Ectodermal cell (in vitro differentiated cells): ENCODE measurements around the gene MLLT6.

Experiments
- H3K27ac ChIP-seq: 2 replicates; pipeline ENCODE4 v1.7.0; 2013; ENCODE audit warnings: mild to moderate bottlenecking, low read depth, low read length; ENCODE audit not compliant: insufficient read depth, poor library complexity, severe bottlenecking
- H3K27me3 ChIP-seq: 2 replicates; pipeline ENCODE4 v1.7.0; 2013; ENCODE audit warnings: mild to moderate bottlenecking, low read length; ENCODE audit not compliant: insufficient read depth, control insufficient read depth, poor library complexity, severe bottlenecking
- H3K36me3 ChIP-seq: one replicate; pipeline ENCODE4 v1.7.0; 2013; ENCODE audit warnings: low read length; ENCODE audit not compliant: control insufficient read depth, insufficient read depth
- H3K4me1 ChIP-seq: one replicate; pipeline ENCODE4 v1.7.0; 2013; ENCODE audit warnings: low read length; ENCODE audit not compliant: control insufficient read depth, insufficient read depth
- H3K4me3 ChIP-seq: 2 replicates; pipeline ENCODE4 v1.7.0; 2013; ENCODE audit warnings: low read depth, low read length, control low read depth; ENCODE audit not compliant: insufficient read depth
- H3K9me3 ChIP-seq: 2 replicates; pipeline ENCODE4 v1.7.0; 2013; ENCODE audit warnings: mild to moderate bottlenecking, low read length, moderate library complexity; ENCODE audit not compliant: control insufficient read depth
- WGBS, 2 experiments: methylation state at CpG; one replicate each; pipeline ENCODE4 v1.1.7; 2013; ENCODE audit warnings: missing lambda C conversion rate in 2 of 2; 5-methylcytosine and 5-hydroxymethylcytosine counted together

MLLT6 gene

DNA sequence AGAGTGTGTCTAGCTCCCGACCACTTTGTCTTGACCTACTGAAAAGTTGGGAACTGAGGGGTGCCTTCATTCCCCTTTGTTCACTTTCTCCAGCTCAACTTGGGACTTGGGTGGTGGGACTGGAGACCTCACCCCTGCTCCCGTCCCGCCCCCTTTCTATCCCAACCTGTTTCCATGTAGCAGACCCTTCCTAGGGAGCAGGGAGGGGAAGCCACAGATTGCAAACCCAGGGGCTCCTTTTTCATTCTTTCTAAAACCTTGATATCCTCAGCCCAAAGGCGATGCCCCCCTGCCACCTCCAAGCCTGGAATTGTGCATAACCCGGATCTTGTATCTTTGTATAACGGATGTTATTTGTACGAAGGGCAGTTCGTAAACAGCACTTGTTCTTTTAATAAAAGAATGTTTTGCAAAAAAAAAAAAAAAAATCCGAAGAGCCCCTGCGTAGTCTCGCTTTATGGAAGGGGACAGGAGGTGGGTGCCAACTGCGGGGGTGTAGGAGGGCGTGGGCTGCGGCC, 24.4 kb downstream of the MLLT6 start:
- H3K27me3 ChIP-seq: peaks cover 5% of the 10 kb centered on the region
- H3K27ac ChIP-seq: no peak overlapping the region
- H3K4me1 ChIP-seq: peaks cover 3% of the 10 kb centered on the region
- WGBS, 2 experiments: 45 to 48% methylated on average over 14 of the region's 14 CpGs
- H3K36me3 ChIP-seq: peaks cover 10% of the 10 kb centered on the region
- H3K9me3 ChIP-seq: no peaks in the 10 kb centered on the region
- peak overlapping the region; percentile 59 for H3K4me3 ChIP-seq

- Histone ChIP-seq H3K27ac (peak within 1 kb of the TSS; percentile 42), H3K36me3 (peaks cover 10% of the 10 kb centered on the region), H3K4me3 (peak within 1 kb of the TSS; percentile 59), H3K27me3 (peaks cover 5% of the 10 kb centered on the region), H3K4me1 (peaks cover 3% of the 10 kb centered on the region), H3K9me3 (no peaks in the 10 kb centered on the region)
- WGBS, 2 experiments: 1% methylated on average over 92 of the region's 92 CpGs
Observed at GRCh38 chr17:38729886-38730525, 24.9 kb downstream of the MLLT6 start, which contains the start of gene CISD3. CISD3 (plus strand) TSS chr17:38730341; CDS start chr17:38730359, 18 bp downstream.

GRCh38 chr17:38730526-38731379, 25.7 kb downstream of the MLLT6 start:
- Histone ChIP-seq H3K9me3 (no peaks in the 10 kb centered on the region), H3K27ac (peak overlapping the region; percentile 42), H3K27me3 (peaks cover 5% of the 10 kb centered on the region), H3K4me3 (peak overlapping the region; percentile 59), H3K36me3 (peaks cover 10% of the 10 kb centered on the region), H3K4me1 (peaks cover 3% of the 10 kb centered on the region)
- 27 to 28% methylated on average over 27 of the region's 27 CpGs for WGBS, 2 experiments

- peaks cover 3% of the 10 kb centered on the region for H3K4me1 ChIP-seq
- peaks cover 5% of the 10 kb centered on the region for H3K27me3 ChIP-seq
- H3K27ac ChIP-seq: no peak overlapping the region
- no peaks in the 10 kb centered on the region for H3K9me3 ChIP-seq
- WGBS, 2 experiments: 93 to 95% methylated on average over 8 of the region's 8 CpGs
- H3K4me3 ChIP-seq: no peak overlapping the region
- peaks cover 10% of the 10 kb centered on the region for H3K36me3 ChIP-seq
Observed at GRCh38 chr17:38731526-38732294, 26.6 kb downstream of the MLLT6 start.

- H3K27ac ChIP-seq: no peak overlapping the region
- peaks cover 5% of the 10 kb centered on the region for H3K27me3 ChIP-seq
- H3K4me3 ChIP-seq: no peak overlapping the region
- peaks cover 3% of the 10 kb centered on the region for H3K4me1 ChIP-seq
- peaks cover 10% of the 10 kb centered on the region for H3K36me3 ChIP-seq
- H3K9me3 ChIP-seq: no peaks in the 10 kb centered on the region
- 89 to 94% methylated on average over 7 of the region's 7 CpGs for WGBS, 2 experiments
Observed at GRCh38 chr17:38732376-38733281, 27.6 kb downstream of the MLLT6 start.

DNA sequence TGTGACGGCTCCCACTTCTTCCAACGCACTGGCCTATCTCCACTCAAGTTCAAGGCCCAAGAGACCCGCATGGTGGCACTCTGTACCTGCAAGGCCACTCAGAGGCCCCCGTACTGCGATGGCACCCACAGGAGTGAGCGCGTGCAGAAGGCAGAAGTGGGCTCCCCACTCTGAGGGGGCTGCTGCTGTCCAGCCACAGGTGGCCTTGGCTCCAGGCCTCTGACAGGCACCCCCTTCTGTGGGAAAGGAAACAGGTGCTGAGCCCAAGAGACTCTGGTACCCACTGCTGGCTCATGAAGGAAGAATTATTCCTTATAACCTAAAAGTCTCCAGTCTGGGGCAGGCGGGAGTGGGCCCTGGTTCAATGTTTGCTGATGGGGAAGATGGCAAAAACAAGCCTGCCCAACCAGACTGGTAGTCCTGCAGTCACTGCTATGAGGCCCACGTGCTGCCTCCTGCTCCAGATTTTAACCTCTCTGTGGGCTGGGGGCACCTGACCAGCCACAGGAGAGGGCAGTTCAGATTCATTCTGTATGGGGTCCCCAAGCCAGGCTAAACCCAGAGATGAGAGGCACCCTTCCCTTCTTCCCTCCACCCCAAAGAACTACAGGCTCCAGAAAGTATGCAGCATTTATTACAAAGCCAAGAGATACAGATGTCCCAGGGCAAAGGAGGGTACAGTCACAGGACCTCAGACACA, 28.4 kb downstream of the MLLT6 start:
- H3K4me1 ChIP-seq: peaks cover 3% of the 10 kb centered on the region
- peaks cover 17% of the 10 kb centered on the region for H3K36me3 ChIP-seq
- no peaks in the 10 kb centered on the region for H3K9me3 ChIP-seq
- no peak overlapping the region for H3K27ac ChIP-seq
- peaks cover 5% of the 10 kb centered on the region for H3K27me3 ChIP-seq
- WGBS, 2 experiments: 89 to 92% methylated on average over 9 of the region's 9 CpGs
- H3K4me3 ChIP-seq: no peak overlapping the region

DNA sequence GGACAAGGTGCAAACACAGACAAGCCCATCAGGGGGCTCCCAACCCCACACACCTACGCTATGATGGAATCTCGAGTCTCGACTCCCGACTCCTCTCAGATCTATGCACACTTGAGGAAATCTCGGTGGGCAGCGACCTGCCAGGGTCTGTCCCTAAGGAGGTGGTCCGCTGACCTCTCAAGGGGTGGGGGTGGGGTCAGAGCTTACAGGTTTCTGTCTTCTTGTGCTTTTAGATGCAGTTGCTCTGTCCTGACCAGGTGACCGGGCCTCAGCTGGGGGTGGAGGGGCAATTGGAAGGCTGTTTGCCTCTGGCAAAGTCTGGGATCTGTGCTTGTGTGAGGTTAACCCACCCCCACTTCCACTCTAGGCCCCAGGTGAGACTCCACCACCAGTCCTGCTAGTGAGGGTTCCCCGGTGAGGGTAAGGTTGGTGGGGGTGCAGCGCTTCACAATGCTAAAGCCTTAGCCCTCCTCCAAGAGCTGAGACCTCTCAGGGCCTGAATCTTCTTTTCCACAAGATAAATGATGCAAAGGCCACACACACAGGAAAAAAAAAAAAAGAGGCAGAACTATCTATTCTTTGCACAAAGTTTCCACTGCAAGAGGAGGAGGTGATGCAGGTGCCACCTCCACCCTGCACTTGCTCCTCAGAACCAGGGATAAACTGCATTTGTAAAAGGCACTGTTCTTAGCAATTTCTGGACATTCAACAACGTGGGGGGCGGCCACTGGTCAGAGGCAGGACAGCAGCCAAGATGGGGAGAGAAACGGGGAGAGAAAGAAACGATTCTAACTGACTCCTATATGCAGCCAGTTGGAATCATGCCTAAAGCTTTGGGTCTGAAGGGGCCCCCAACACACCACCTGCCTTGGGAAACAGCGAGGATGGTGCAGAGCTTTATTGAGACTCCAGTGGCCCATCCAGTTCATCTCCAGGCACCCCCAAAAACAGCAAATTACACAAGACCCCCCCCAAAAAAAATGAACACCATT, 29.2 kb downstream of the MLLT6 start:
- no peak overlapping the region for H3K4me3 ChIP-seq
- H3K27ac ChIP-seq: no peak overlapping the region
- H3K9me3 ChIP-seq: no peaks in the 10 kb centered on the region
- peaks cover 3% of the 10 kb centered on the region for H3K4me1 ChIP-seq
- H3K27me3 ChIP-seq: no peaks in the 10 kb centered on the region
- H3K36me3 ChIP-seq: peaks cover 26% of the 10 kb centered on the region
- 89% methylated on average over 15 of the region's 15 CpGs for WGBS, 2 experiments

- peaks cover 31% of the 10 kb centered on the region for H3K36me3 ChIP-seq
- 68 to 71% methylated on average over 23 of the region's 23 CpGs for WGBS, 2 experiments
Observed at GRCh38 chr17:38735161-38735997, 30.3 kb downstream of the MLLT6 start.

More at GRCh38 chr17:38735161-38735997, 30.3 kb downstream of the MLLT6 start:
- Histone ChIP-seq H3K4me1 (no peaks in the 10 kb centered on the region), H3K4me3 (no peak overlapping the region), H3K9me3 (no peaks in the 10 kb centered on the region), H3K27me3 (no peaks in the 10 kb centered on the region), H3K27ac (no peak overlapping the region)
